ENCODE results near the gene BSX.

Gene BSX

GRCh38 chr11:122954455-122954854 is 27.2 kb downstream of the BSX start:
- DNase-seq: no peak

GRCh38 chr11:122951211-122951610 is 30.4 kb downstream of the BSX start:
- DNase-seq: no peak

DNA sequence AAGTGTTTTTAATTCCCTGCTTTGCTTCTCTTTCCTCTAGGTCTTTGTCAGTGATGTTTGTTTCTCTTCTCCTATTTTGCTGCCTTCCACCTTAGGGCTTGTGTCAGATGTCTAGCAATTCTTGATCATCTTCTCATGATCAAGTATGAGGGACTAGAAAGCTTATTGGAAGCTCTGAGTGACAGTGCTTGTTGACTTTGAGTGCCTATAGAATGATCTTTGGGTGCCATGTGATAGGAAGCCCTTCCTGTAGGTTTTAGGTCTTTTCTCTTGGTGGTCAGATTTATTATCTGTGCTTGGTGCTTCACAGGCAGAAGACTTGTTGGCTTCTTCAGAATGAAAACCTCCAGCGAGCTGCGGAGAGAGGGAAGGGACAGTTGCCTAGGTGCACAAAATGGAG is 43.1 kb downstream of the BSX start:
- DNase-seq: no peak

DNA sequence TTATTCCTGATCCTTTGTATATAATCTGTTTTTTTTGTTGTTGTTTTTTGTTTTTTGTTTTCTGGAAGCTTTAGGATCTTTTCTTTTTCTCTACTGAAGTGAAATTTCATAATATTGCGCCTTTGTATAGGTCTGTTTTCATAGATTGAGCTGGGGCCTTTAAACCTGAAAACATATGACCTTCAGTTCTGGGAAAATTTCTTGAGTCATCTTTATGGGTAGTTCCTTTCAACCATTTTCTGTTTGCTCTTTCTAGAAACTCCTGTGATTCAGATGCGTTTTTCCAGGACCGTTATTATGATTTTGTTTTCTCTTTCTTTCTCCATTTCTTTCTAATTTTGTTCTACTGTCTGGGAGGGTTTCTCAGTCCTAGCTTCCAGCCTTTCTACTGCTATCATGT is 43.7 kb downstream of the BSX start:
- DNase-seq: no peak

DNA sequence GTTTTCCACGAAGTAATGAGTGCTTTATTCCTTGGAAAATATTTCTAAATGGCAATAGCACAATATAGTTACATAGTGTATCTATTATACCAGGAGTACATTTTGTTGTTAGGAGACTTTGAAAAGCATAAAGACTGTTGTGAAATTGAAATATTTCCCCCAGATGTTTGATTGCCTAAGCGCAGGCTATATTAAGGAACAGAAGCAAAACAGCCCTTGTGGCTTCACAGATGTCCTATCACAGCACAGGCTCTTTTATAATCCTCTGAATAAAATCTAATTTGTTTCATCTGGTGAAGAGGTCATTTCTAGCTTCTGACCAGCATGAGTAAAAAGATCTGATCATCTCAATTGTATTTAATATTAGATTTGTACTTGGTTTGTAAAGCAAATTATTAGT is 48.2 kb downstream of the BSX start:
- DNase-seq: no peak

DNA sequence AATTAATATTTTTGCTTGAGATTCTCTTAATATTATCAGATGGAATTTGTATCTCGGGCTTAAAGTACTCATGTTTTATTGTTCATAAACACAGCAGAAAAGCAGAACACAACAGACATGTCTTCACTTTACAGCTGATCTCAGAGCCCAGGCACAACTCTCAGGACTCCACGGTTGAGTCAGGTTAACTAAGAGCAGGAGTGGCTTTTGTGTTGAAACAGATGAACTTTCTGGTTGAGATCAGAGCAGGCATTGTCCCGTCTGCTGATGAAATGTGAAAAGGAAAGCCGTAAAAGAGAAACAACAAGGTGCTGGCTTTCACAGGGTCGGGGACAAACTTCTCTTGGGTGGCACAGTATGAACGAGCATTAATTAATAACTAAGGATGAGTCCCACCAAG is 50.1 kb downstream of the BSX start:
- DNase-seq: no peak

Data from activated CD4-positive, alpha-beta T cell treated with anti-CD3 and anti-CD28 coated beads for 4 hours (primary cell).